GM21717 (cell line): Measurements from ENCODE around the gene GINS1.

ENCODE experiments used
- ATAC-seq: cut with Tn5 transposase; IDR thresholded peaks from one replicate; pipeline ENCODE4 v1.9.1; 2021; ENCODE audit warnings: mild to moderate bottlenecking, moderate library complexity; ENCODE audit not compliant: unreplicated experiment

Gene GINS1

DNA sequence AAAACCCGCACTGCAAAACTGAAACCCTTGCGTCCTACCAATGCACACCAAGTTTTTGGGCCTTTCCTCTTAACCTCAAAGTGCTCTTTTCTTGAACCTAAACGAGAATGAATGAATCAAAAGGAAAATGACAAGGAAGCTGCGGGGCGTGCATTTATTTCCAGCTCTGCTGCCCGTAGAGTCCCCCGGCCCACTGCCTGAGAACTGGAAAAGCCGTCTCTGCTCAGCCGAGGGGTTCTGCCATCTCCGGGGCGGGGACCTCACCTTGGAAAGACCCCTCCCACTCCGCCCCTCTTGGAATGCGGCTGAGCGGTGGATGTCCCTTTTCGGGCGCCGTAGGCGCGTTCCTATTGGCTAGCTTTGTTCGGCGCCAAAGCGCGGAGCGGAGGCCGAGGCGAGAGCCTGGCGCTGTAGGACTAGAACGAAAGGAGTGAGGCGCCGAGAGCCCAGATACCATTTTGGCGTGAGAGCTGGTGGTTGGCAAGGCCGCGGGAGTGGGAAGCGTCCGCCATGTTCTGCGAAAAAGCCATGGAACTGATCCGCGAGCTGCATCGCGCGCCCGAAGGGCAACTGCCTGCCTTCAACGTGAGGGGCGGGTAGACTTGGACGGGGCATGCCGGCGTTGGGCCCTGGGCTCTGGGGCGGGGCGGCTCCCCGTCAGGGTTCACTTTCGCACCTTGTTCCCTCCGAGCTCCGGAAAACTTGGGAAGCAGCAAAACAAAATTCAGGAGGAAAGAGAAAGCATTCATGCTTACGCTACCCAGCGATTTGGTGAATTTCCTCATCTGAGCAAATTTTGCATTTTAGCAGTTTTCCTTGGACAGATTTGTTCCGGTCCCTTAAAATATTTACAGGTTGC is at the start of gene GINS1:
Gene GINS1 (plus strand): TSS at position 363 of the 859 bp plus-strand sequence. CDS start 148 bp downstream, at position 511.
- ATAC-seq: peak; percentile 90

DNA sequence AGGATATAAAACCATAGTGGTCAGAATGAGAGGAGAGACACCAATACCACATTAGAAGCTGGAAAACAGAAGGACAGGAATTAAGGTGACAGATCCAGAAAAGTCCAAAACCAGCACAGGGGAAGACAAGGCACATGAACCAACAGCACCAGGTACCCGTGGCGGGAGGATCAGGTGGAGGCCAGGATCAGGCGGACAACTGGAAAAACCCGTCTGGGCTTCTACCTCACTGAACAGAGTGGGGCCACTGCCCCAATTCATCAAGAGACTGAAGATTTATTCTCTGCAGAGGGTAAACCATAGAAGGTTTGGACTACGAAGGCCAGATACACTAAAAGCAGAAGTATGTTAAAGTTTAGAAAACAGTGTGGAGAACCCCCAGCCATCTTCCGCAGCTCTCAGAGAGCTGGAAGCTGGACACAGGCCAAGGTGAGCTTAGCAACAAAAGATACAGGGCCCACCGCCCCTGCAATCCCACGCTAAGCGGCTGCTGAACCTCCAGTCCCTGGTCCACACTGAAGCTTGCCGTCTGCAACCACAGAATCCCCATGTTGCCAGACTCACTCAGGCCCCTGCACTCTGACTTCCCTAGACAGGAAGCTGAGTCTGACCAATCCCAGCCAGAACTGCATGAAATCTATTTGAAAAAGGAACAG is 46.7 kb upstream of the GINS1 start:
- ATAC-seq: no peak

DNA sequence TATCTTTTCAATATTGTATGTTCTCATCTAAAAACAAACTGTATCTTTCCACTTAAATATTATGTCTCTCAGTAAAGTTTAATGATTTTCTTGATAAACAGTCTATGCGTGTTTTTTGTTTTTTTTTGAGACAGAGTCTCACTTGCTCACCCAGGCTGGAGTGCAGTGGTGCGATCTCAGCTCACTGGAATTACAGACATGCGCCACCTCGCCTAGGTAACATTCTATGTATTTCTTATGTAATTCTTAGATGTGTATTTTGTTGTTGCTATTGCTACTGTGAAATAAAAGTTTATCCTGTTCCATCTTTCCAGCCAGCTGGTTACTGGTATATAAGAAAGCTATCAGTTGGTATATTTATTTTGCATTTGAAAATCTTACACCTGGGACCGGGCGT is 46.2 kb upstream of the GINS1 start:
- no peak for ATAC-seq

DNA sequence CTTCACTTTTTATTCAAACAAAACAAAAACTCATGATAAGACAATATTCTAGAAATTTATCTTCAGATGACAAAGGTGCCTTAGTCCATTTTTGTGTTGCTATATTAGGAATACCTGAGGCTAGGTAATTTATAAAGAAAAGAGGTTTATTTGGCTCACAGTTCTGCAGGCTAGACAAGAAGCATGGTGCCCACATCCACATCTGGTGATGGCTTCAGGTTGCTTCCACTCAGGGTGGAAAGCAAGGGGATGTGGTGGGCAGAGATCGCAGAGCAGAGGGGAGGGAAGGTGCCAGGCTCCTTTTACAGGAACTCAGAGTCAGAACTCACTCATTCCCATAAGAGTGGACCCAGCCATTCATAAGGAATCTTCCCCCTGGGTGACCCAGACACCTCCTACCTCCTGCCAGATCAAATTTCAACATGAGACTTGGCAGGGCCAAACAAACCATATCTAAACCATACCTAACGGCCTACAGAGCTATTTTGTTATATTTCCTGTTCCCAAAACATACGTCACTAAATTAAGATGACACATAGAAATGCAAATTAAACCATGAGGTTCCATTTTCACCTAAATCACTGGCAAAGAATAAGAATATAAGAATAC is 43.2 kb upstream of the GINS1 start:
- ATAC-seq: no peak

DNA sequence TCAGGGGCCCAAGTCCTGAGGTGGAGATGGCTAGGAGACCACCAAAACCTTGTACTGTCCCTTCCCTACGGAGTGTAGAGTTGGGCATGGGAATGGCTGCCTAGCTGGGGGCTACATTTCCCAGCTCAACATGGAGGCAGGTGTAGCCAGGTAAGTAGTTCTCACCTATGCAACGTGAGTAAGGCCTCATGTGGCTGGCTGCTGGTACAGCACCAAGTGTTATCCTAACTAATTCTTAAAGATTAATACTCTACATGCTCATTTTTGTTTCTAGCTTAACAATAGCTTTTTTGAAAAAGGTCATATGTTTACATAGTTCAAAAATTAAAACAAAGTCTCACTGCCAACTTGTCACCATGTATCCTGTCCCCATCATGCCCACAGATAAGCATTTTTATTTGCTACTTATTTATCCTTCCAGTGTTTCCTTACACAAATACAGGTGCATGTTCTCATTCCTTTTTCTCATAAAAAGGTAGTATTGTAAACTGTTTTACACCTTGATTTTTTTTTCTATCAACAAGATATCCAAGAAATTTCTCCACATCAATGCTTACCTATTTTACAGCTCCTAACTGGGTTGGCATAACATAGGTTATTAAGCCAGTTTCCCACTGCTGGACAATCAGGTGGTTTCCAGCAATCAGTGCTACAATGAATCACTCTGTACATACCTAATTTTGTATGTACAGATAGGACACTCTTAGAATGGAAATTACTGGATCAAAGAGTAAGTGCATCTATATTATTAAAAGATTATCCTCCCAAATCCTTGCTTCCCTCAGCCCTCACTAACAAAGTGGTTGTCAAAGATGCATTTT is 42.4 kb upstream of the GINS1 start:
- no peak for ATAC-seq

DNA sequence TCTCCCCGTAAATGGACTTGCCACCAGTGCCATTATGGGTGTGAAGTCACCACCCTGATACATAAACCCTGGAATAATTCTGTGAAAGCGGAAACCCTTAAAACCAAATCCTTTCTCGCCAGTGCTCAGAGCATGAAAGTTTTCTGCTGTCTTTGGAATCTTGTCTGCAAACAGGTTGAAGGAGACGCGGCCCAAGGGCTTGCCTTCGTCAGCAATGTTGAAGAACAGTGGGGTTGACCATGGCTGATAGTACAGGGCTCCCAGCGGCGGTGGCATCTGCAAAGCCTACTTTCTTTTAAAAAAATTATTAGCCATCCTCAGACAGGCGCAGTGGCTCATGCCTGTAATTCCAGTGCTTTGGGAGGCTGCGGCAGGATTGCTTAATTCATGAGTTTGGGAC is 38.9 kb upstream of the GINS1 start:
- ATAC-seq: no peak

DNA sequence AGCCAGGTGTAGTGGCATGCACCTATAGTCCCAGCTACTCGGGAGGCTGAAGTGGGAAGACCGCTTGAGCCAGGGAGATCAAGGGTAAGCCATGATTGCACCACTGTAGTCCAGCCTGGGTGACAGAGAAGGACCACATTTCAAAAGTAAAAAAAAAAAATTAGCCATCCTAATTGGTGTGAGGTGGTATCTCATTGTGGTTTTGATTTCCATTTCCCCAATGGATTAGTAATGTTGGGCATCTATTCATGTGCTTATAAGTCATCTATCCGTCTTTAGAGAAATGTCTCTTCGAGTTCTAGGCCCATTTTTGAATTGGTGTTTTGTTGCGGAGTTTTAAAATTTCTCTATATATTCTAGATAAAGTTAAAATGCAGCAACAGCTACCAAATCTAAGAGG is 38.5 kb upstream of the GINS1 start:
- no peak for ATAC-seq

DNA sequence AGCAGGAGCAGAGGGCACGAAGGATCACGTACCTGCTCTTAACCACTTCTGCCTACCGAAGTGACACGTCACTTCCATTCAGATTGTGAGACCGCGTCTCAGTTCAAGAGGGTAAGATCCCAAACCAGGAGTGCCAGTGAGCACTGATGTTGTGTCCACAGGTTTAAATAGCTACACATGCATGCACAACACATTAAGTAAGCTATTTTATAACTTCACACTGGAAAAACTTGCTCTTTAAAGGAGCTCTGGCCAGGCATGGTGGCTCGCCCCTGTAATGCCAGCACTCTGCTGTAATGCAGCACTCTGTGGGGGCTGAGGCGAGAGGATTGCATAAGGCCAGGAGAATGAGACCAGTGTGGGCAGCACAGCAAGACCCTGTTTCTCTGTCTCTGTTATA is 37.9 kb upstream of the GINS1 start:
- ATAC-seq: no peak

DNA sequence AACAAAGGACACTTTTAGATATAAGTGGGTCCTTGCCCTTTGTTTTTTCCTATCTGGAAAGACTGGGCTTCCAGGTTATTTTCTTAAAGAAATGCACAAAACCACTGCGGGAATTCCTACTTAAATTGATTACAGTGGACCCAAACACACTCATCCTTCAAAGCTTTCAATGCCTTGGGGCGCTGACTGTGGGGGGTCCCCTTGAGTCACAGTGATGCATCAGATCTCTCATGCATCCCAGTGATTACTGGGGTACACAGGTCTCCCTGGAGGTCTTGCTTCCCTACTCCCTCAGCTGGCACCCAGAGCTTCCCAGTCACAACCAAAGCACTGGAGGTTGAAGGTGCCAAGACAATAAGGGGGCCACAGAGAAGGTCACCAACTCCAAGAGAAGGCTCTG is 37.5 kb upstream of the GINS1 start:
- no peak for ATAC-seq

DNA sequence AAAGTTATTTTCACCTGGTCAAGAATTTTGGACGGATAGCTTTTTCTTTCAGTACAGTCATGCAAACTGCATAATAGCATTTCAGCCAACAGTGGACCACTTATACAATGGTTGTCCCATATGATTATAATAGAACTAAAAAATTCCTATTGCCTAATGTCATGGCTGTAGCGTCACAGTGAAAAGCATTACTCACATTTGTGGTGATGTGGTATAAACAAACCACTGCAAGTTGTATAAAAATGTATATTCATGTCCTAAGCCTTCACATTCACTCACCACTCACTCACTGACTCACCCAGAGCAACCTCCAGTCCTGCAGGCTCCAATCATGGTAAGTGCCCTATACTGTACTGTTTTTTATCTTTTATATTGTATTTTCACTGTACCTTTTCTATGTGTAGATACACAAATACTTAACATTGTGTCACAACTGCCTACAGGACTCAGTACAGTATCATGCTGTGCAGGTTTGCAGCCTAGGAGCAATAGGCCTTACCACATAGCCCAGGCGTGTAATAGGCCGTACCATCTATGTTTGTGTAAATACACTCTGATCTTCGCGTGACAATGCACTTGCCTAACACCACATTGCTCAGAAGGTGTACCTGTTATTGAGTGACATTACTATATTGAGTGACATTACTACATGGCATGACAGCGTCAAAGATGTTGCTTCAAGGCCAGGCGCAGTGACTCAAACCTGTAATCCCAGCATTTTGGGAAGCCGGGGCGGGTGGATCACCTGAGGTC is 34.7 kb upstream of the GINS1 start:
- no peak for ATAC-seq

DNA sequence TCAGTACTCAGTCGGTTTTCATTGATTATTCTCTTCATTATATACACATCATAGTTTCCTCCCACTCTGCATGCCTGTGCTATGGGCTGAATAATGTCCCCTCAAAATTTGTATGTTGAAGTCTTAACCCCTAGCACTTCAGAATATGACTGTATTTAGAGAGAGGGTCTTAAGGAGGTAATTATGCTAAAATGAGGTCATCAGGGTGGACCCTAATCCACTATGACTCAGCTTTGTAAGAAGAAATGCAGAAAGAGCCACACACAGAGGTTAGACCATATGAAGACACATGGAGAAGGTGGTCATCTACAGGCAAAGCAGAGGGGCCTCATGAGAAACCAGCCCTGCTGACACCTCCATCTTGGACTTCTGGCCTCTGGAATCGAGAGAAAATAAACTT is 32.6 kb upstream of the GINS1 start:
- ATAC-seq: no peak

DNA sequence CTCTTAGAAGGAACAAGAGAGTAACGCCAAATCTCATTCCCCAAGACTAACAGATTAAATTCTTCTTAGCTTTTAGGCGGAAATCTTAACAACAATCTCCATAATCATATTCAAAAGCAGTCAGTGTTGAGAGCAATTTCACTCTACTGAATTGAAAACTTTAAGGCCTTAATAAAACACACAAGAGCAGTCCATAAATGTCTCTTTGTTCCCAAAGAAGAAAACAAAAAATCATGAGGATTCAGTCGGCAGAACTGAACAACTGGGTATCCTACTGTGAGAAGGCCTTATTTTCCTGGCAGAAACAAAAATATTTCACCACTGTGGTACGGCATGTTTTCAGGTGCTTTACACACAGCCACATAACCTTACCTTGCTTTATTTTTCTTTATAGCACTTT is 31.2 kb upstream of the GINS1 start:
- no peak for ATAC-seq

DNA sequence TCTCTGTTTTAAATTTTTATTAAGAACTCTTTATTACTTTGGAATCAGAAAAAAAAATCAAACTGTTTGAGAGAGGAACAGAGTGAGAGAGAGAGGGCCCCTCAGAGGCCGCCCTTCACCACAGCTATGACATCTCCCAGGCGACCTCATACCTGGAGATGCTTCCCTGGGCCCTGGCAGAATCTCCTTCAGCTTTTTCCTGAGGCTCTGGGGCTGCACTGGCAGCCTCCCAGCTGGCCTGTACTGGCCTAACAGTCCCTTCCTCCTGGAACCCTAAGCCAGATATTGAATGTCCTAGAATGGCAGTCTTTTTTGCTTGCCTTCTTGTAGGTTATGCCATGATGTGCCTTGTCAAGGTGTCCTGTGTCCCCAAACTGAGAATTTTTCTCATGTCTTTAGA is 30.6 kb upstream of the GINS1 start:
- no peak for ATAC-seq

DNA sequence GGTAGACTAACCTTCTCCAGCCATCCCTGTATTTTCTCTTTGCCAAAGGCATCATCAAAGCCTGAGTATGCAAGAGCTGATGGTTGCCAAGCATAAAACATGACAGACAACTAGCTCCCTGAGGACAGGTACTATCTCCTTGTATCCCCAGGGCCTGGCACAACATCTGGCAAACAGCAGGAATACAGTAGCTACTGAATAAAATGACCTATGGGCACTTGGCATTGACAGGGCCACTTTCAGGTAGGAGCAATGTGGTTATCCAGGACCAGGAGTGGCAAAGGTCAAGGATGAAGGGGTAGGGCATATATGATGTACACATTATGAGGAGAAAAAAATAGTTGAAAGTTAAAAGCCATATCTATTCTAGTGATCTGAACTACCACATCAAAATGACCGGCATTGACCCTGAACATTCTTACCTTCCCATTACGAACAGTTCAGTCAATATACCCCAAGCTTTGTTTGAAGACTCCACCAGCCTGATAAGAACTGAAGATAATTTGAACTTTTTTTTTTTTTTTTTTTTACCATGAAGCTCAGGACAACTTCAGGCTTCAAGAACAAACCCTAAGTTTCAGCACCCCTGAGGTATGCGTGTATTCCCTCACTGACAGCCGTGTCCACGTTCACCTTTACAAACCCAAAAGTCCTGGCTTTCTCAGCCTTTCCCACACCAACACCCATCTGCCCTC is 29.1 kb upstream of the GINS1 start:
- ATAC-seq: no peak

DNA sequence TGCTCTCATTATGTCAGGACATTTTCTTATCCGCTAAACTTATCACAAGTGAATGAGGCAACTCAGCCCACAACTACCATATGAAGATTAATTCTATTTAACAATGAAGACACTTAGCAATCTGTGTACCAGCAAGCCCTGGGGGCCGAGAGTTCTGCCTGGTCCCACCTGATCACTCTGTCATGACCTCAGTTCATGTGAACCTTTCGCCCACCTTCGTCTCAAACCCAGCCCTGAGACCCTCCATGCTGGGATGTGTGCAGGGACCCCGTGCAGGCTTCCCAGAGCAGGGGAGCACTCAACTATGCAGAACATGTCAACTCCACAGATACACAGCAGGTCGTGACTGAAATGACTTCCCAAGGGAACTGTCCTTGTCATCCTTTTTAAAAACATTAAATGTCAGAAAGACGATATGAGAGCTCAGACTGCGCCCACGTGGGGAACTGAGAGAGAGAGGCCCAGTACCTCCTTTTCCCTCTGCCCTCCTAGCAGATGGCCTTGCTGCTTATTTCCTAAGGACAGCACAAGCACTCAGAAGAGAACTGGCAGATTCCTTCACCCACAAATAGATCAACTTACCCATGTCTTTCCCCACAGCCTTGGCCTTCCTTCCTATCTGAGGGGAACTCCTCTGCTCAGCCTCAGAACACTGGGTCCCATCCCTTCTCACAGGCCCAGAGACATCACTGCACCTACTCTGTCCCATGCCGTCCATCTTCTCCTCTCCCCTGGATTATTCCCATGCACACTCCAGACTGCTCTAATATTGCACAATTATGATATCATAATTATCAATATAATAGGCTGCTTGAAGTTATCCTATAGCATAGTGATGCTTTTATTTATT is 28.4 kb upstream of the GINS1 start:
- ATAC-seq: no peak

DNA sequence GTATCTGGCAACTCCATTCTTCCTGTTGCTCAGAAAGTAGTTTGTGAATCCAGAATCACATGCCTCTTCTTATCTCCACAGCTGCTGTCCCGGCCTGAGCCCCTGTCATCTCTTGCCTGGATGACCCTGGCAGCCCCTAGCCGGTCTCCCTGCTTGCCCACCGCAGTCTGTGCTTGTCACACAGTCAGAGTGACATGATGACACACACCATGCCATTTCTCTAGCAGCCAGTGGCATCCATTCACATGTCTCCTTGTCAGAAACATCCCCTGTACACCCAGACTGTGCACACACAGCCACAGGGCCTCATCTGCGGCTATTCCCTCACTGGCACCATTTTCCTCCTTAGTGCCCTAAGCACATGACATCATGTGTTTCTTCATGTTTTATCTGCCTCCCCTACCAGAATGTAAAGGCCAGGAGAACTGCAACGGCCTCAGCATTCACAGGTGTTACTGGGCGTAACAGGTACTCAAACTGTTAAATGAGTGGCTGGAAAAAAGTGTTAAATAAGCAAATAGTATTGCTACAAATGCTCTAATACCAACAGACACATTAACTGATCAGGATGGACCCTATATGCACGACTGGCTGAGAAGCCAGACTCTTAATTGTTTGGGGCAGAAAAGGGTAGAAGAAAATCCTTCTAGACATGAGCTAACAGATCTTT is 26.4 kb upstream of the GINS1 start:
- no peak for ATAC-seq

DNA sequence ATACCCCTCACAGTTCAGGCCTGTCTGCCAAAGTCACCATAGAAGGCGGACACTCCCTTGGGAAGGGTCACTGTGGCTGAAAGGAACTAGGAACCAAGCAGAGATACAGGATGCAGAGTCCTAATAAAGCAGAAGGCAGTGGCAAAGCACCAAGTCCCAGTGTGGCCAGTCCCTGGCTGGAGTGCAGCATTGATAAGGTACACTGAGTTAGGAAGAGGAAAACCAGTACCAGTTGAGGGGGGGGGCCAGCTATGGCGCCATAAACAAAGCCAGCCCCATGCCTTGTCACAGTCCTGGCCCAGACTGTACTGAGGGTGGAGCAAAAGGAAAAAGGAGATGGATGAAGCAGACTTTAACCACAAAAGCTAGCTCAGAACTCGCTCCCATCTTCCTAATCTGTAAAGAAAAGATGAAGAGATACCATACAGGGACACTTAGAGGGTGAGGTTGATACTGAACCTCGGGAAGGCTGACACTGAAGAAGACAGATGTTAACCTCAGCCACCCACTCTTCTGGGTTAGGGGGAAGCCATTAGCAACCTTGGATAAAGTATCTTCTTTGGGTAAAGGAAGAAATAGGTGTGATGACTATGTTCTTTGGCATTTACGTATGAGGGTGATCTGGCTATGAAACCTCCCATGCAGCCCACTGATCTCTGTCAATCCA is 24.6 kb upstream of the GINS1 start:
- no peak for ATAC-seq

DNA sequence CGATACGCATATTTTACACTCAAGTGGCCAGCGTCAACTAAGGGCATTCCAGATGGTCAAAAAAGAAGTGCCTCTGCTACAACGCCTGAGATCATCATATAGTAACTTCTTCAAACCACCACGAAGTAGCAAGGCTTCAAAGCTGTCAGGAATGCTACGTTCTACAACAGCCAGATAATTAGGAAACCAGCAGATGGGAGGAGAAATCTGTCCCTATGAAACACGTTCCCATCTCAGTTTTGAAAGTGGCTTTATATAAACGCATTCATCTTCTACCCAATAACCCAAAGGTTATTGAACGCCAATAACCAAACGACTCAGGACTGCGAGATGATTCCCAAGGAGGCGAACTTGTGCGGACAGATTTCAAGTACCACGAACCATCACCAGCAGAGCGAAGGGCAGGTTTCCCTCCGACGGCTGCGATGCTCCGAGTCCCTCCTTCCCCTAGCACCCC is 18.0 kb upstream of the GINS1 start:
- peak; percentile 8 for ATAC-seq
